Measurements from ENCODE around the gene KIAA2012. TPM values are rescaled to one million over a fixed set of nuclear protein-coding genes. Genes with fewer than 3 reads are reported as not detected.
A peak's percentile ranks its signal among the peaks of the same experiment; 100 is the strongest.

Gene KIAA2012
- total and polyA plus RNA-seq, 2 of the 8 experiments (the other 6 are each of a cell fraction or from before 2014, with no cell fraction given) = not detected

- no peak for TF ChIP-seq ZNF274 (IDR thresholded peaks at IDR 0.05; ENCODE audit: borderline replicate concordance, extremely low read depth, low read length)
- TF ChIP-seq HDAC2 (IDR thresholded peaks at IDR 0.05; ENCODE audit: borderline replicate concordance in 1 of 2, low read depth in 2 of 2, low read length in 2 of 2) = no peak
- TF ChIP-seq E2F6 (IDR thresholded peaks at IDR 0.05) = no peak
- no peak for TF ChIP-seq FOSL1 (IDR thresholded peaks at IDR 0.05; ENCODE audit: insufficient read depth, low read depth, low read length)
- no peak for TF ChIP-seq SUZ12 (IDR thresholded peaks at IDR 0.05; ENCODE audit: low read length)
- TF ChIP-seq JUND (IDR thresholded peaks at IDR 0.05; ENCODE audit: low read length) = 0 out of 2 replicates have a peak, but pooled peaks have one; percentile 33
- TF ChIP-seq TEAD4 (IDR thresholded peaks at IDR 0.05; ENCODE audit: low read depth, low read length) = no peak
- no peak for TF ChIP-seq CEBPB (IDR thresholded peaks at IDR 0.05; ENCODE audit: low read depth, low read length)
- no peak for TF ChIP-seq USF2 (IDR thresholded peaks at IDR 0.05; ENCODE audit: low read length)
- 0 out of 2 replicates have a peak, but pooled peaks have one; percentile 6 for TF ChIP-seq TAF1 (IDR thresholded peaks at IDR 0.05; ENCODE audit: low read depth, low read length)
- TF ChIP-seq POLR2A (IDR thresholded peaks at IDR 0.05; ENCODE audit: control extremely low read depth in 1 of 2, low read depth in 2 of 2, low read length in 2 of 2) = peak in 1 of 2 experiments; percentile 73; a peak in 2 of 3 replicates
- TF ChIP-seq POLR2AphosphoS5 (IDR thresholded peaks at IDR 0.05; ENCODE audit: low read depth, low read length) = peak; percentile 59; the same call in 1 of the 2 replicates
- no peak for TF ChIP-seq SIRT6 (IDR thresholded peaks at IDR 0.05; ENCODE audit: low read length)
- TF ChIP-seq MAFK (IDR thresholded peaks at IDR 0.05; ENCODE audit: low read depth, low read length) = peak; percentile 85; the same call in 1 of the 2 replicates
- peak in 1 of 2 experiments; percentile 5; a peak in 1 of 4 replicates for TF ChIP-seq RAD21 (IDR thresholded peaks at IDR 0.05 in 1 of 2, conservative IDR thresholded peaks at IDR 0.05 in 1 of 2; ENCODE audit: low read depth in 2 of 2, low read length in 2 of 2)
- TF ChIP-seq RXRA (IDR thresholded peaks at IDR 0.05; ENCODE audit: insufficient read depth, low read depth, low read length) = no peak
- no peak for TF ChIP-seq JUN (IDR thresholded peaks at IDR 0.05; ENCODE audit: low read depth, low read length)
Measured at GRCh38 chr2:202038471-202039277, 34.4 kb upstream of the KIAA2012 start (continued).

Data from H1 (cell line).